ENCODE data around the gene MGMT.

GRCh38 chr10:129774082-129774735, 307.2 kb downstream of the MGMT start:
- TF ChIP-seq CTCF (IDR thresholded peaks at IDR 0.05) = no peak
- TF ChIP-seq POLR2A (IDR thresholded peaks at IDR 0.05) = no peak
- TF ChIP-seq EP300 (IDR thresholded peaks at IDR 0.05) = no peak
- TF ChIP-seq POLR2AphosphoS5 (IDR thresholded peaks at IDR 0.05) = no peak
